ENCODE data around the gene ZGLP1. TPM values are rescaled to one million over a fixed set of nuclear protein-coding genes. Genes with fewer than 3 reads are reported as not detected.
A peak's percentile ranks its signal among the peaks of the same experiment; 100 is the strongest.

ZGLP1 gene
- total and polyA plus RNA-seq, 2 donors (not counting 1 experiment from before 2014, with no cell fraction given): 6.4 to 8.0 TPM

DNA sequence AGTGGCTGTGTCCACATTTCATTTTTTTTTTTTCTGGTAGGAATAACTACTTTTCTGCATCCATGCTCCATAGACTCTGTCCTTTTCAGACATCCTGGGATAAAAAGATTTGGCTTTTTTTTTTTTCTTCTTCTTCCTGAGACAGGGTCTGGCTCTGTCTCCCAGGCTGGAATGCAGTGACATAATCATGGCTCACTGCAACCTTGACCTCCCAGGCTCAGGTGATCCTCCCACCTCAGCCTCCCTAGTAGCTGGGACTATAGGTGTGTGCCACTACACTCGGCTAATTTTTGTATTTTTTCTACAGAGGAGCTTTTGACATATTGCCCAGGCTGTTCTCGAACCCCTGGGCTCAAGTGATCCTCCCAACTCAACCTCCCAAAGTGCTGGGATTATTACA lies 33.9 kb upstream of the ZGLP1 start:
- H4K20me1 ChIP-seq (ENCODE audit: control insufficient read depth, insufficient read depth, low read length, poor library complexity, severe bottlenecking): no peaks in the 10 kb centered on the region
- H3K27me3 ChIP-seq (replicated peaks in 1 of 4; ENCODE audit: control extremely low read depth in 1 of 4, control insufficient read depth in 3 of 4, insufficient read depth in 4 of 4, low read length in 3 of 4): no peaks in the 10 kb centered on the region
- ATAC-seq (ENCODE audit: low read depth) (no peak), DNase-seq (no peak)
- CTCF ChIA-PET: interaction anchor here (0.6 to 1.8 kb wide), 2 partner anchors 46 to 593 kb away, joined by 3 to 6 read pairs; no protein-coding TSS in a partner anchor
- no peaks in the 10 kb centered on the region for H3K9me3 ChIP-seq (ENCODE audit: control extremely low read depth in 1 of 3, control insufficient read depth in 2 of 3, insufficient read depth in 1 of 3, low read length in 2 of 3)
- no peak overlapping the region for H3K27ac ChIP-seq (ENCODE audit: low read length in 2 of 2)
- POLR2A ChIA-PET: interaction anchor here (0.7 kb wide), 1 partner anchor 54 kb away, joined by 3 read pairs; no protein-coding TSS in a partner anchor
- Mint-ChIP-seq H3K9me3 (ENCODE audit: insufficient read depth) (no peaks in the 10 kb centered on the region), H3K4me1 (peaks cover 18% of the 10 kb centered on the region), H3K4me3 (no peak overlapping the region), H3K27ac (no peak overlapping the region), H3K27me3 (no peaks in the 10 kb centered on the region)
- no peak overlapping the region for H3K4me2 ChIP-seq (replicated peaks; ENCODE audit: low read depth, low read length, poor library complexity, severe bottlenecking)
- no CpG with 5 or more reads among the region's 2 CpGs for WGBS (ENCODE audit: insufficient coverage)
- H3K4me3 ChIP-seq (ENCODE audit: control extremely low read depth in 1 of 5, extremely low read depth in 1 of 5, insufficient read depth in 1 of 5, low read depth in 2 of 5, low read length in 4 of 5): no peak overlapping the region
- H2AFZ ChIP-seq (ENCODE audit: insufficient read depth, low read depth, low read length, poor library complexity, severe bottlenecking): no peak overlapping the region
- H3K4me1 ChIP-seq (ENCODE audit: control insufficient read depth in 2 of 2, insufficient read depth in 2 of 2, low read length in 2 of 2): peaks cover 11 to 18% of the 10 kb centered on the region in 2 donors
- H3K79me2 ChIP-seq (ENCODE audit: control insufficient read depth, insufficient read depth, low read length): peaks cover 19% of the 10 kb centered on the region
- no peak for TF ChIP-seq EZH2 (IDR thresholded peaks at IDR 0.05; ENCODE audit: borderline replicate concordance, insufficient read depth, low read depth, low read length, poor library complexity, severe bottlenecking)
- TF ChIP-seq, protein P1, sequence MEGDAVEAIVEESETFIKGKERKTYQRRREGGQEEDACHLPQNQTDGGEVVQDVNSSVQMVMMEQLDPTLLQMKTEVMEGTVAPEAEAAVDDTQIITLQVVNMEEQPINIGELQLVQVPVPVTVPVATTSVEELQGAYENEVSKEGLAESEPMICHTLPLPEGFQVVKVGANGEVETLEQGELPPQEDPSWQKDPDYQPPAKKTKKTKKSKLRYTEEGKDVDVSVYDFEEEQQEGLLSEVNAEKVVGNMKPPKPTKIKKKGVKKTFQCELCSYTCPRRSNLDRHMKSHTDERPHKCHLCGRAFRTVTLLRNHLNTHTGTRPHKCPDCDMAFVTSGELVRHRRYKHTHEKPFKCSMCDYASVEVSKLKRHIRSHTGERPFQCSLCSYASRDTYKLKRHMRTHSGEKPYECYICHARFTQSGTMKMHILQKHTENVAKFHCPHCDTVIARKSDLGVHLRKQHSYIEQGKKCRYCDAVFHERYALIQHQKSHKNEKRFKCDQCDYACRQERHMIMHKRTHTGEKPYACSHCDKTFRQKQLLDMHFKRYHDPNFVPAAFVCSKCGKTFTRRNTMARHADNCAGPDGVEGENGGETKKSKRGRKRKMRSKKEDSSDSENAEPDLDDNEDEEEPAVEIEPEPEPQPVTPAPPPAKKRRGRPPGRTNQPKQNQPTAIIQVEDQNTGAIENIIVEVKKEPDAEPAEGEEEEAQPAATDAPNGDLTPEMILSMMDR (IDR thresholded peaks at IDR 0.05): no peak
- H3K9ac ChIP-seq (ENCODE audit: low read length): no peak overlapping the region
- no peaks in the 10 kb centered on the region for H3K36me3 ChIP-seq (replicated peaks in 1 of 2; ENCODE audit: control extremely low read depth in 1 of 2, control insufficient read depth in 1 of 2, extremely low read depth in 1 of 2, insufficient read depth in 2 of 2, low read length in 1 of 2)
- intact Hi-C loops (cut with micrococcal nuclease): no loop called here

DNA sequence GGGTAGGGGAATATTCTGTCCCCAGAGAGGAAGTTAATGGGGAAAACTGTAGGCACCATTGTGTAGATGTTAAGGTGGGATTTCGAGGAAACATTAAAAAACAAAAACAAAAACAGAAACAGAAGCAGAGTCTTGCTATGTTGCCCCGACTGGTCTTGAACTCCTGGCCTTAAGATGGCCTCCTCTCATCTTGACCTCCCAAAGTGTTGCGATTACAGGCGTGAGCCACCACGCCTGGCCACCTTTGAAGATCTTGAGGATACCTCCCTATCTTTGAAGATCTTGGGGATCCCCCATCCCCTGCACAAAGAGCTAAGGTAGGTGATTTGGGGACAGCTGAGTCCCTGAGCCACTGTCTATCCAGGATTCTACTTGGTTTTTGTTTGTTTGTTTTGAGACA lies 30.4 kb upstream of the ZGLP1 start:
- DNase-seq: no peak

More for the DNA sequence above, 30.4 kb upstream of the ZGLP1 start:
- H3K27me3 ChIP-seq (replicated peaks in 1 of 4; ENCODE audit: control extremely low read depth in 1 of 4, control insufficient read depth in 3 of 4, insufficient read depth in 4 of 4, low read length in 3 of 4): no peaks in the 10 kb centered on the region
- ChIA-PET POLR2A (no interaction called here), CTCF (interaction anchor here (1.0 kb wide), 2 partner anchors 79 to 305 kb away, joined by 3 read pairs; no protein-coding TSS in a partner anchor)
- Mint-ChIP-seq H3K9me3 (ENCODE audit: insufficient read depth) (no peaks in the 10 kb centered on the region), H3K27me3 (no peaks in the 10 kb centered on the region), H3K4me3 (peak overlapping the region; percentile 98), H3K4me1 (peaks cover 22% of the 10 kb centered on the region), H3K27ac (peak overlapping the region; percentile 97)
- intact Hi-C loops (cut with micrococcal nuclease): no loop called here
- no peak for TF ChIP-seq EZH2 (IDR thresholded peaks at IDR 0.05; ENCODE audit: borderline replicate concordance, insufficient read depth, low read depth, low read length, poor library complexity, severe bottlenecking)
- TF ChIP-seq, protein P1 (IDR thresholded peaks at IDR 0.05): no peak
- peak overlapping the region; percentile 78 for H3K4me2 ChIP-seq (replicated peaks; ENCODE audit: low read depth, low read length, poor library complexity, severe bottlenecking)
- H3K27ac ChIP-seq (ENCODE audit: low read length in 2 of 2): peak overlapping the region; percentile 40 to 70
- no peak overlapping the region for H2AFZ ChIP-seq (ENCODE audit: insufficient read depth, low read depth, low read length, poor library complexity, severe bottlenecking)
- peaks cover 9% of the 10 kb centered on the region for H4K20me1 ChIP-seq (ENCODE audit: control insufficient read depth, insufficient read depth, low read length, poor library complexity, severe bottlenecking)
- ATAC-seq (ENCODE audit: low read depth): no peak
- H3K4me3 ChIP-seq (ENCODE audit: control extremely low read depth in 1 of 5, extremely low read depth in 1 of 5, insufficient read depth in 1 of 5, low read depth in 2 of 5, low read length in 4 of 5): peak overlapping the region in 3 of 5 experiments; percentile 47 to 81 (median 77)
- peaks cover 0 to 2% (median 0%) of the 10 kb centered on the region in 3 donors for H3K9me3 ChIP-seq (ENCODE audit: control extremely low read depth in 1 of 3, control insufficient read depth in 2 of 3, insufficient read depth in 1 of 3, low read length in 2 of 3)
- H3K4me1 ChIP-seq (ENCODE audit: control insufficient read depth in 2 of 2, insufficient read depth in 2 of 2, low read length in 2 of 2): peaks cover 13 to 23% of the 10 kb centered on the region in 2 donors
- peaks cover 0 to 14% of the 10 kb centered on the region in 2 experiments for H3K36me3 ChIP-seq (replicated peaks in 1 of 2; ENCODE audit: control extremely low read depth in 1 of 2, control insufficient read depth in 1 of 2, extremely low read depth in 1 of 2, insufficient read depth in 2 of 2, low read length in 1 of 2)
- 88% methylated on average over 4 of the region's 5 CpGs for WGBS (ENCODE audit: insufficient coverage)
- peaks cover 53% of the 10 kb centered on the region for H3K79me2 ChIP-seq (ENCODE audit: control insufficient read depth, insufficient read depth, low read length)
- H3K9ac ChIP-seq (ENCODE audit: low read length): peak overlapping the region; percentile 87

Measured in B cell (primary cell).